GM06990 (cell line): Measurements from ENCODE around the gene SPI1.

ENCODE experiments used
- DNase-seq: peaks from one replicate; pipeline ENCODE4 v3.0.0-alpha.2; 2011; ENCODE audit not compliant: insufficient read length; ENCODE audit errors: extremely low read depth
- H3K27me3 ChIP-seq: replicated peaks from 2 replicates; pipeline ENCODE4 v1.6.0; 2011; ENCODE audit warnings: low read length; ENCODE audit not compliant: control insufficient read depth, insufficient read depth
- H3K36me3 ChIP-seq: 2 replicates; pipeline ENCODE4 v1.5.1; 2011; ENCODE audit warnings: low read length; ENCODE audit not compliant: control insufficient read depth, insufficient read depth
- H3K4me3 ChIP-seq: replicated peaks from 2 replicates; pipeline ENCODE4 v1.5.1; 2011; ENCODE audit warnings: low read depth, mild to moderate bottlenecking, control low read depth, low read length
- TF ChIP-seq, protein P1 (sequence below): IDR thresholded peaks from 2 replicates; pipeline ENCODE4 v1.5.1; 2011; ENCODE audit warnings: low read length, control low read depth, mild to moderate bottlenecking, inconsistent platforms; ENCODE audit not compliant: insufficient read depth, poor library complexity, severe bottlenecking

SPI1 gene

DNA sequence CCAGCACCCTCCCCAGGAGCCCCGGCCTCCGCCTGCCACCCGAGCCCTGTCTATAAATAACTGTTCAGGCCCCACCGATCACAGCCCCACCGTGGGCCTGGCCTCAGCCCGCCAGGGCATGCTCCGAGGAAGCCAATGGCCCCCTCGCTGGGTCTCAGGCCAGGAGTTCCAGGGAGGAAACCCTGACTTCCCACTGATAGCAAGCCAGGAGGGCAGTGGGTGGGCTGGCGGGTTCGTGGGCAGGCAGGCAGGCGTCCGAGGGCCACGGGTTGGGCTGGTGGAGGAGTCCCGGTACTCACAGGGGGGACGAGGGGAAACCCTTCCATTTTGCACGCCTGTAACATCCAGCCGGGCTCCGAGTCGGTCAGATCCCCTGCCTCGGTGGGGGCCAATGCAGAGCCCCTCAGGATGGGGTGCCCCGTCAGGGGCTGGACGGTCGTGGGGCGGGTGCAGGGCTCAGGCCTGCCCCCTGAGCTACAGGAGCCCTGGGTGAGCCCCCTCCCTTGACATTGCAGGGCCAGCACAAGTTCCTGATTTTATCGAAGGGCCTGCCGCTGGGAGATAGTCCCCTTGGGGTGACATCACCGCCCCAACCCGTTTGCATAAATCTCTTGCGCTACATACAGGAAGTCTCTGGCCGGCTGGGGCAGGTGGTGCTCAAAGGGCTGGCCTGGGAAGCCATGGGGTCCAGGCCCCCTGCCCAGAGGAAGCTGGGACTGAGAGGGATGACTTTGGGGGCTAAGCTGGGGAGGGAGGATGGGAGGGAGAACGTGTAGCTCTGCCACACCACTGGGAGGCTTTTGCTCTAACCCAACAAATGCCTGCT, at the start of gene SPI1:
TSS of gene SPI1 (minus strand) at position 538 of the 826 bp plus-strand sequence. CDS start at position 344, 194 bp downstream.
- TF ChIP-seq, protein P1, sequence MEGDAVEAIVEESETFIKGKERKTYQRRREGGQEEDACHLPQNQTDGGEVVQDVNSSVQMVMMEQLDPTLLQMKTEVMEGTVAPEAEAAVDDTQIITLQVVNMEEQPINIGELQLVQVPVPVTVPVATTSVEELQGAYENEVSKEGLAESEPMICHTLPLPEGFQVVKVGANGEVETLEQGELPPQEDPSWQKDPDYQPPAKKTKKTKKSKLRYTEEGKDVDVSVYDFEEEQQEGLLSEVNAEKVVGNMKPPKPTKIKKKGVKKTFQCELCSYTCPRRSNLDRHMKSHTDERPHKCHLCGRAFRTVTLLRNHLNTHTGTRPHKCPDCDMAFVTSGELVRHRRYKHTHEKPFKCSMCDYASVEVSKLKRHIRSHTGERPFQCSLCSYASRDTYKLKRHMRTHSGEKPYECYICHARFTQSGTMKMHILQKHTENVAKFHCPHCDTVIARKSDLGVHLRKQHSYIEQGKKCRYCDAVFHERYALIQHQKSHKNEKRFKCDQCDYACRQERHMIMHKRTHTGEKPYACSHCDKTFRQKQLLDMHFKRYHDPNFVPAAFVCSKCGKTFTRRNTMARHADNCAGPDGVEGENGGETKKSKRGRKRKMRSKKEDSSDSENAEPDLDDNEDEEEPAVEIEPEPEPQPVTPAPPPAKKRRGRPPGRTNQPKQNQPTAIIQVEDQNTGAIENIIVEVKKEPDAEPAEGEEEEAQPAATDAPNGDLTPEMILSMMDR, result no peak
- Histone ChIP-seq H3K27me3 (no peaks in the 10 kb centered on the region), H3K4me3 (peak within 1 kb of the TSS; percentile 82), H3K36me3 (peaks cover 6% of the 10 kb centered on the region)
- DNase-seq, result peak; percentile 82

DNA sequence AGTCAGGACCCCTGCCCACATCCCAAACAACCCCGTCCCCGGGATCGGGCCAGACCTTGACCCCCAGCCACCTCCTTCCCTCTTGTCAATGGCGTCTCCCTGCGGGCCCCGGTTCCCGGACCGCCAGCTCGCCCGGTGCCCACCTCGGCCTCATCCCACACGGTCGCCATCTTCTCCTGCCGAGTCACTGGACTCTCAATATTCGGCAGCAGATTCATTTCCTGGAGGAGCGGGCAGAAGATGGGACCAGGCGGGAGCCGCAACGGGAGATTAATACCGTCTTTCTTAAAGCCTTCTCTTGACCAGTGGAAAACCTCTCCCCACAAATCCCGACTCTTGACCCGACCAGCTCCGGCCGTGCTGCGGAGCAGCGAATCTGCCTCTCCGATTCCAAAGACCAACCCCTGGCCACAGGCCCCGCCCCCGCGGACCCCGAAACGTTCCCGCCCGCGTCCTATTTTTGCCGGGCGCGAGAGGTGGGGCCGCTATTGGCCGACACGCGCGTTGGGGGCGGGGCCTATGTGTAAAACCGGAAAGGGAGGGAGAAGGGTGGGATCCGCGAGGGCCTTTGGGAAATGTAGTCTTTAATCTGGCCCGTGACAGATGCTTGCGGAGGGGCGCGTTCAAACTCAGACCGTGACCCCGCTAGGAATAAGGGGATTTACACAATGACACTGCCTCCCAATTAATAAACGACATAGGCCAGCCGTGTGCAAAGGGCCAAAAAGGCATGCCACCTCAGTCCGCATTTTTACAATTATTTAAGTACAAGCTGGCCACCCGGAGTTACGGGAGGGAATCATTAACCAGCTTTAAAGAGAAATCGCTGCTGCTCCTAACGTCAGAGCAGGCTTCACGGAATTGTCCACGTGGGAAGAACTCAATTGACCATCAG, 48.0 kb upstream of the SPI1 start, which contains the start of gene PSMC3:
TSS of gene PSMC3 (minus strand) at position 378 of the 895 bp plus-strand sequence. CDS start at position 218, 160 bp downstream.
- TF ChIP-seq, protein P1, result no peak
- Histone ChIP-seq H3K27me3 (no peaks in the 10 kb centered on the region), H3K4me3 (peak within 1 kb of the TSS; percentile 94), H3K36me3 (peaks cover 23% of the 10 kb centered on the region)
- peak; percentile 96 for DNase-seq

DNA sequence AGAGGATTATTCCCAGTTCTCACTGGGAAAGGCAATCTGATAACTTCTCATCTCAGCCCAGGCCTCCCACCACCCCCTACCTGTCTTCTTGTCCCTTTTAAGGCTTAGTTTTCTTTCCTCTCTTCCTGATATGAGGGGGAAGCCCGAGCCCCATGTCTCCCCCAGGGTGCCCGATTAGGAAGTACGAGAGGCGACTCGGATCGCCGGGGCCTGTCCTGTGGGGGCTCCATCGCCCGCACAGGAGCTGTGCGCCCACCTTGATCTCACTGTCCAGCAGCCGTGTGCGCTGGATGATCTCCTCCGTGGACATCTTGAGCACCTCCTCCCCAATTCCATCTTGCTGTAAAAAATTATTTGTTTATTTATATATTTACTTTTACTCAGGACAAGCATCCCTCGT, 47.3 kb upstream of the SPI1 start:
- Histone ChIP-seq H3K4me3 (peak overlapping the region; percentile 94), H3K36me3 (peaks cover 26% of the 10 kb centered on the region), H3K27me3 (no peaks in the 10 kb centered on the region)
- TF ChIP-seq, protein P1, result no peak
- no peak for DNase-seq

DNA sequence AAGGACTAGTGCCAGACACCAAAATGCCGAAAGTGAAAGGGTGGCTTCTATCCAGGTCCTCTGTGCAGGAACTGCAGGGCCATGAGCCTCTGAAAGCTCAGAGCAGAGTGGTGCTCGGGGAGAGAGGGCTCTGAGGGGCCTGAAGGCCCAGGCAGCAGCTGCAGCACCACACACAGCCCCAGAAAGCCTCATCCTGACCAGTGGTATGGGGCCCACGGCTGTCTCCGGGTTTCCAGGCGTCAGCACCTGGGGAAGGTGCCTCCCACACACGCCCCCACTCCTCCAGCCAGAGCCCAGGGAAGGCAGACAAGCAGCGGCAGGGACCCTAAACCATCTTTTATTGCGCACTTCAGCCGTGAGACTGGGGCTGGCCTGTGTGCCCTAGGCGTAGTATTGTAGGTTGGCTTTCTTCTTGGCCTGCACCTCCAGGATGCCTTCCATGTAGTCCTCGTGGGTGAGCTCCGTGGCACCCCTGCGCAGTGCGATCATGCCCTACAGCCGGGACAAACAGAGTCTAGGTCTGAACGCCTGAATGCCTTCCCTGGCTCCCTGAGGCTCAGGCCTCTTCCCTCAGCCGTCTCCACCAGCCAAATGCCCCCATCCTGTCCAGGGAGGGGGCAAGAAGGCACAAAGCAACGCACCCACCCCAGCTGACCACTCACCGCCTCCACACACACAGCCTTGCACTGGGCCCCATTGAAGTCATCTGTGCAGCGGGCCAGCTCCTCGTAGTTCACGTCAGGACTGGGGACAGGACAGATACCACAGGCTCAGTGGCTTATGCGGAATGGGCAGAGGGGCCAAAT, 40.3 kb upstream of the SPI1 start:
- H3K27me3 ChIP-seq, result no peaks in the 10 kb centered on the region
- no peak overlapping the region for H3K4me3 ChIP-seq
- TF ChIP-seq, protein P1, result no peak
- peaks cover 43% of the 10 kb centered on the region for H3K36me3 ChIP-seq
- no peak for DNase-seq

DNA sequence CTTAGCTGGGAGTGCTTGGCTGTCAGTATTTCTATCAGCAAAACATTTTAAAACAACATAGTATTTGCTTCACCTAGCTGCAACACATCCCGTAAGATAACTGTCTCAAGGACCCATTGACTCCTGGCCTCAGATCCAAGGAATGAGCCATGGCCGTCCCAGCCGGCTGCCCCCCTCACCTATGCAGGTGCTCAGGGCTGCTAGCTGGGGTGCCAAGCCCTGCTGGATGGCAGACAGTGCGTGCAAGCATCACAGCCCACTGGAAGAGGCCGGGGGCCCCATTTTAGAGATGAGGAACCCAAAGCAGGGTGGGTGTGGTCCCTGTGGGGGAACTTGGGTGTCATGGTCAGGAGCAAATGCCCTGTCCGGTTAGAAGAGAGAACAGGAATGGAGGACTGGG, 39.4 kb upstream of the SPI1 start:
- no peak overlapping the region for H3K4me3 ChIP-seq
- peaks cover 40% of the 10 kb centered on the region for H3K36me3 ChIP-seq
- TF ChIP-seq, protein P1, result no peak
- no peak for DNase-seq
- H3K27me3 ChIP-seq, result no peaks in the 10 kb centered on the region
